ENCODE data around the gene NCK2.

DNA sequence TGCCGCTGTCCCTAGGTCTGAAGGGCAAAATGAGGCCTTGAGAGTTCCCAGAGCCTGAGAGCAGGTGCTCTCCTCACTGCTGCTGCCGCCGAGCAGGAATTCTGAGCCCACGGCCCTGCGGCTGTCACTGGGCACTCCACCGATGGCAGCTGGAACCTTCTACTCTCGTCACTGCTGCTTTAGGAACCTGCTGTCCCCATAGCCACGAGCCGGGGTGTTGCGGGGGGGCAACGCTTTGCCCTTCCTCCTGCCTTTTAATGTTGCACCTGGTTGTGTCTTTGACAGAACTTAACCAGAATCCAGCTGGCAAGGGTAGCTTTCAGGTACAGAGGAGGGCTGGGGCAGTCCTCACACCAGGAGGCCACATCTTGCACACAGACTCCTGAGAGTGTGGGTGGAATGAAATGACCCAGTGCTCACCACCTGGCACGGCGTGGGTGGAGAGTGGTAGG, 32.3 kb downstream of the NCK2 start:
- TF ChIP-seq ZNF121 (CRISPR knock-in tag; conservative IDR thresholded peaks at IDR 0.05): no peak
- TF ChIP-seq, protein P1, sequence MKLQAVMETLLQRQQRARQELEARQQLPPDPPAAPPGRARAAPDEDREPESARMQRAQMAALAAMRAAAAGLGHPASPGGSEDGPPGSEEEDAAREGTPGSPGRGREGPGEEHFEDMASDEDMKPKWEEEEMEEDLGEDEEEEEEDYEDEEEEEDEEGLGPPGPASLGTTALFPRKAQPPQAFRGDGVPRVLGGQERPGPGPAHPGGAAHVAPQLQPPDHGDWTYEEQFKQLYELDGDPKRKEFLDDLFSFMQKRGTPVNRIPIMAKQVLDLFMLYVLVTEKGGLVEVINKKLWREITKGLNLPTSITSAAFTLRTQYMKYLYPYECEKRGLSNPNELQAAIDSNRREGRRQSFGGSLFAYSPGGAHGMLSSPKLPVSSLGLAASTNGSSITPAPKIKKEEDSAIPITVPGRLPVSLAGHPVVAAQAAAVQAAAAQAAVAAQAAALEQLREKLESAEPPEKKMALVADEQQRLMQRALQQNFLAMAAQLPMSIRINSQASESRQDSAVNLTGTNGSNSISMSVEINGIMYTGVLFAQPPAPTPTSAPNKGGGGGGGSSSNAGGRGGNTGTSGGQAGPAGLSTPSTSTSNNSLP (IDR thresholded peaks at IDR 0.05; ENCODE audit: borderline replicate concordance, low read depth, low read length): no peak
- TF ChIP-seq ZHX1 (conservative IDR thresholded peaks at IDR 0.05; ENCODE audit: low read length): no peak
- no peak for TF ChIP-seq LEF1 (IDR thresholded peaks at IDR 0.05)
- TF ChIP-seq NFIC (IDR thresholded peaks at IDR 0.05): no peak

Data from K562 (cell line).